Natural killer cell treated with Interleukin-12 subunit alpha and Interleukin-12 subunit beta and Interleukin-15 and Interleukin-18, amount 100 ng/mL, for 72 hours (primary cell): ENCODE data around the gene TERB1. TPM values are rescaled to one million over a fixed set of nuclear protein-coding genes. Genes with fewer than 3 reads are reported as not detected.

ENCODE experiments used
- ATAC-seq, 2 donors: fragments of 150-1000 bp; cut with Tn5 transposase in 1 of 2; sonication (Bioruptor Pico), chemical (Tn5 transposase) in 1 of 2; 2 replicates each; pipeline ENCODE4 v1.10.0; 2021
- DNase-seq: peaks from one replicate; pipeline ENCODE4 v3.0.0; 2022; ENCODE audit warnings: low spot score
- H3K27ac Mint-ChIP-seq, 2 donors: 1 replicate in 1 of 2; 2 replicates in 1 of 2; pipeline ENCODE4 v1.8.0; 2022; ENCODE audit warnings: mixed read lengths in 2 of 2, mild to moderate bottlenecking in 1 of 2, moderate library complexity in 1 of 2
- H3K27me3 Mint-ChIP-seq, 2 donors: 1 replicate in 1 of 2; 2 replicates in 1 of 2; pipeline ENCODE4 v1.8.0; 2022; ENCODE audit warnings: mixed read lengths in 2 of 2
- H3K36me3 Mint-ChIP-seq: one replicate; pipeline ENCODE4 v1.8.0; 2022; ENCODE audit warnings: mixed read lengths
- H3K4me1 Mint-ChIP-seq, 2 donors: 1 replicate in 1 of 2; 2 replicates in 1 of 2; pipeline ENCODE4 v1.8.0; 2022; ENCODE audit warnings: low read depth in 2 of 2, mixed read lengths in 2 of 2, mild to moderate bottlenecking in 1 of 2
- H3K4me3 Mint-ChIP-seq: one replicate; pipeline ENCODE4 v1.8.0; 2022; ENCODE audit warnings: mixed read lengths
- H3K9me3 Mint-ChIP-seq: 2 replicates; pipeline ENCODE4 v1.8.0; 2022; ENCODE audit warnings: mixed read lengths
- total RNA-seq, 2 donors: library from RNA; stranded (reverse); gene quantifications; one replicate each; pipeline ENCODE4 v1.2.3, GENCODE V29; 2022

Gene TERB1, protein sequence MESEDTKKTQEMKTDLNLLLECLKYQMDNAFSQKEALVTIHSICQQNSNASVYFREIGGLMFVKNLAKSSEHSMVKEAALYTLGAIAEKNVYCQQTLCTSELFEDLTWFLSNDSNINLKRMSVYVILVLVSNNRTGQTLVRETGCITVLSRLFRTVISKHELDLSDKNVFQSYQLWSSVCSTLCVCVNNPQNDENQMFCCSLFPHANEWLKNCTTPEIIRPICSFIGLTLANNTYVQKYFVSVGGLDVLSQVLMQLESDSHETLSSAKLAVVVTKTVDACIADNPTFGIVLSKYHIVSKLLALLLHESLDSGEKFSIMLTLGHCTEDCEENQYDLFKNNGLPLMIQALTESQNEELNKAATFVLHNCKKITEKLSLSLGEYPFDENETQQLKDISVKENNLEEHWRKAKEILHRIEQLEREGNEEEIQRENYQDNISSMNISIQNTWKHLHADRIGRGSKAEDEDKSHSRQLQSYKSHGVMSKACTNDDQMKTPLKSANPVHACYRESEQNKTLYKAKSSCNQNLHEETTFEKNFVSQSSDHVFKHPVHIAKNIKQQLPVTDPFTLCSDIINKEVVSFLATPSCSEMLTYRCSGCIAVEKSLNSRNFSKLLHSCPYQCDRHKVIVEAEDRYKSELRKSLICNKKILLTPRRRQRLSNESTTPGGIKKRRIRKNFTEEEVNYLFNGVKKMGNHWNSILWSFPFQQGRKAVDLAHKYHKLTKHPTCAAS
- total RNA-seq, result under 1 TPM; 0.38 to 0.64 TPM

DNA sequence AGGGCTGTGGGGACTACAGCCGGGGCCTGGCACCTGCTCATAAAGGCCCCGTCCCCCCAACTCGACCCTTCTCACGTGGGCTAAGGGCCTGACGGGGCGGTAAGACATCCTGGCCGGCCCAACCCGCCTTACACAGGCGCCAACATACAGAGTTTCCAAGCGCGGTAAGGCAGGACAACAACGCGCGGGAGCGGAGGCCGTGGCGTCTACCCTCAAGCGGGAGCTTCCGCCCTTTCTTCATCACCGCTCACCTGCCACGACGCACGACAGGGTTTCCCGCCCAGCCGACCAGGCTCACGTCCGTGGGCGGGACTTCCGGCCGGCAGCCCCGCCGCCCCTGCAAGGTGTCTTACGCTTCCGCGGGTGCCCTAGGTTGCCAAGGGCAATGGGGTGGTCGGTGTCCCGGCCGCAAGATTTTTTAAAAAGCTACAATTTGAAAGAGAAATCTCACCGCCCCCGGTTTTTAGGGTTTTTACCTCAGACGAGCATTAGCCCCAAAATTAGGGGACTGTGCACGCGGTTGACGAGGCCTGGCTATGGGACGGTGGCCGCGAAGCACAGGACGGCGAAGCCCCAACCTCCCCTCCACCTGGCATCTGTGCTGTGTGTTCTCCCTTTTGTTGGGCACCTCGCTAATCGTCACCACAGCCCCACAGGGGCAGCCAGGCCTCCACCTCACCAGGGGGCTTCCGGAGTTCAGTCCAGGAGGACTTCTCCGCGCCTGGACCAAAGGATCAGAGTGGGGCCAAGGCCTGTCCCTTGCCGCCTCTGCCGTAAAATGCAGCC, at the start of gene TERB1:
TSS of gene TERB1 (minus strand) at position 265 of the 786 bp plus-strand sequence. CDS start 4,786 bp downstream, outside the sequence.
- DNase-seq (no peak), ATAC-seq (peak in 1 of 2 donors; percentile 9)
- no peaks in the 10 kb centered on the region for H3K27me3 Mint-ChIP-seq
- H3K36me3 Mint-ChIP-seq, result peaks cover 22% of the 10 kb centered on the region
- H3K4me1 Mint-ChIP-seq, result no peaks in the 10 kb centered on the region
- H3K27ac Mint-ChIP-seq, result no peak within 1 kb of the TSS
- no peak within 1 kb of the TSS for H3K4me3 Mint-ChIP-seq
- no peaks in the 10 kb centered on the region for H3K9me3 Mint-ChIP-seq

DNA sequence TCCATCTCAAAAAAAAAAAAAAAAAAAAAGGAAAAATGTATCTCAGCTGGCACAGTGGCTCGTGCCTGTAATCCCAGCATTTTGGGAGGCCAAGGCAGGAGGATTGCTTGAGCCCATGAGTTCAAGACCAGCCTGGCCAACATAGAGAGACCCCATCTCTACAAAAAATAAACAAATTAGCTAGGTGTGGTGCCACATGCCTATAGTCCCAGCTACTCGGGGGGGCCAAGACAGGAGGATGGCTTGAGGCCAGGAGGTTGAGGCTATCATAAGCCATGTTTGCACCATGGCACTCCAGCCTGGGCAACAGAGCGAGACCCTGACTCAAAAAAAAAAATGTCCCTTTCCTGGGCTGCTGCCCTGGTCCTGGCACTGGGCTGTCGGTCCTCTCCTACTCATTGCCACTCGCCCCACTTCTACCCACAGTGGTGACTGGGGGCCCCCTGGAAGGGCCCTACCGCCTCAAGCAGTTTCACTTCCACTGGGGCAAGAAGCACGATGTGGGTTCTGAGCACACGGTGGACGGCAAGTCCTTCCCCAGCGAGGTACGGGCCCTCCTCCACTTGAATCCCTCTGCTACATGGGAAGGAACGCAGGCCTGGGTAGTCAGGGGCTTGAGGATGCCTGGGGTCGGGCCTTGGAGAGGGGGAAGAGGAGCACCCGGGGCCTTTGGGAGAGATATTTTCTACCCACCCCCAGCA, 48.9 kb upstream of the TERB1 start:
- Mint-ChIP-seq H3K27ac (no peak overlapping the region), H3K9me3 (no peaks in the 10 kb centered on the region), H3K36me3 (no peaks in the 10 kb centered on the region), H3K4me3 (no peak overlapping the region), H3K4me1 (peaks cover 2 to 4% of the 10 kb centered on the region in 2 donors), H3K27me3 (peaks cover 11 to 12% of the 10 kb centered on the region in 2 donors)
- ATAC-seq (no peak), DNase-seq (no peak)

DNA sequence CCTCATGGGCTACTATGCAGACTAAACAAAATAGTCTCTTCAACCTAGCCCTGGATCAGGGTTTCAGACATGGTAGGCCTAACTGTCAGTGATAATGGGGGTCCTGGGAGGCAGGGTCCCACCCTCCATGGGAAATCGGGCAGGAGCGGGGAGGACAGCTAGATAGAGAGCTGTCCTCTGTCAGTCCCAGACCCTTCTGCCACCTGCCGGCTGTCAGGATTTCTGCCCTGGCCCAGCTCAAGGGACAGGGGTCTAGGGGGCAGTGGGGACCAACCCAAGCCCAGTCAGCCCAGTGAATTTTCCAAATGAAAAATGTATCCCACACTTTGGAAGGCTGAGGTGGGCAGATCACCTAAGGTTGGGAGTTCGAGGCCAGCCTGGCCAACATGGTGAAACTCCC, 48.2 kb upstream of the TERB1 start:
- Mint-ChIP-seq H3K27ac (no peak overlapping the region), H3K4me1 (peaks cover 2 to 4% of the 10 kb centered on the region in 2 donors), H3K27me3 (peaks cover 12 to 14% of the 10 kb centered on the region in 2 donors), H3K4me3 (no peak overlapping the region), H3K36me3 (no peaks in the 10 kb centered on the region), H3K9me3 (no peaks in the 10 kb centered on the region)
- no peak for ATAC-seq
- no peak for DNase-seq

DNA sequence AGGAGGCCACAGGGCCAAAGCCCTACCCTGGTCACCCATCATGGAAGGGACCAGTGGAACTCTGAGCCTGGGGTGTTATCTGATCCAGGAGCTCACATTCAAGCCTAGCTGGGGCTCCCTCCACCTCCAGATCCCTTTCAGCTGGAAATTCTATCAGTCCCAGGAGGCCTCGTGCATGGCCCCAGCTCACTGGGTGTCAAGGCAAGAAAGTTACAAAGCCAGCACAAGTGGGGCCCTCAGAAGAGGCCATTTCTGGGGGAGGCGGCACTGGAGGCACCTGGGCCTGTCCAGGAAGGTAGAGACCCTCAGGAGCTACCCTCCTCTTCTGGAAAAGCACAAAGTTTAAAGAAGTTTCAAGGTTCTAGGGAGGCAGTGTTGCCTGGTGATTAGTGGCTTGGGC, 47.6 kb upstream of the TERB1 start:
- Mint-ChIP-seq H3K27me3 (peaks cover 12 to 14% of the 10 kb centered on the region in 2 donors), H3K36me3 (no peaks in the 10 kb centered on the region), H3K27ac (no peak overlapping the region), H3K4me3 (no peak overlapping the region), H3K9me3 (no peaks in the 10 kb centered on the region), H3K4me1 (peaks cover 3 to 4% of the 10 kb centered on the region in 2 donors)
- DNase-seq, result no peak
- ATAC-seq, result no peak

DNA sequence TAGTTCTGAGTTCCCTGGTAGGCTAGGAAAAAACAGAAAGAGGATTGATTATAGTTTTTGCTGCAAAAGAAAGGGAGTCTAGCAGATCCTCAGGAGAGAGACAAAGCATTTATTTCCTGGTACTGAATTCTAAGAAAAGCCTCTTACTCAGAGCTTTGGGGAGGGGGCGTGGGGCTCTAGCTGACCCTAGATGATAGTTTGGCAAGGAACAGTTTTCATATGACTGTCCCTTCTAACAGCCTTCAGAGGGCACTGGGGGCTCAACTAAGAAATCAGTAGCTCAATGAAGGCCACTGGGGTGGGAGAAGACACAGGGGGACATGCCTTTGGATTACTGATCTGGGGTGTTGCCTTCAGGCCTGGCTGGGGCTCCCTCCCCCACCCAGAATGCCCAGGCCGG, 46.8 kb upstream of the TERB1 start:
- Mint-ChIP-seq H3K4me1 (peaks cover 4 to 6% of the 10 kb centered on the region in 2 donors), H3K27ac (no peak overlapping the region), H3K9me3 (no peaks in the 10 kb centered on the region), H3K36me3 (no peaks in the 10 kb centered on the region), H3K4me3 (no peak overlapping the region), H3K27me3 (peaks cover 21 to 23% of the 10 kb centered on the region in 2 donors)
- ATAC-seq (no peak), DNase-seq (no peak)

DNA sequence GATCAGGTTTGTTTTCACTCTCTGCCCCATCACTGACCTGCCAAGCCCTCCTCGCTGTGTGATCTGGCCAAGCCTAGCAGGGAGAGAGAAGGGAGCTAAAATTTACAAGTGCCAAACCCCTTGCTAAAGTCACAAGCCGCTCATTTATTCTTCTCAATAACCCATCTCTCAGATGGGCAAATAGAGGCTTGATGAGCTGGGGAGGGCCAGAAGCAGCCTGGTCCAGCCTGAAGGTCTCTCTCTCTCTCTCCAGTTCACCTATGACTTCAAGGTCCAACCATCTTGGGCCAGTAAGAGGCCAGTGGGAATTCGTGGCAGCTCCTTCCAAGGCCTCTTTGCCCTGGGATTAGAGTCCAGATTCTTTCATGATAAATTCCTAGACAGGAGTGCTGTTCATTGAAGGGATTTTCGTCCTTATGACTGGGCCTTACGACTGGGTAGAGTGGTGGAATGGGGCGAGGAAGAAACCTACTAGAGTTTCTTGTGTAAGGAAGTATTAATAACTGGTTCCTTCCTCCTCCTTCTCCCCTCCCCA, 46.2 kb upstream of the TERB1 start:
- peaks cover 23 to 25% of the 10 kb centered on the region in 2 donors for H3K27me3 Mint-ChIP-seq
- no peak overlapping the region for H3K4me3 Mint-ChIP-seq
- H3K36me3 Mint-ChIP-seq, result no peaks in the 10 kb centered on the region
- peaks cover 4 to 6% of the 10 kb centered on the region in 2 donors for H3K4me1 Mint-ChIP-seq
- no peaks in the 10 kb centered on the region for H3K9me3 Mint-ChIP-seq
- no peak for DNase-seq
- ATAC-seq, result no peak
- no peak overlapping the region for H3K27ac Mint-ChIP-seq

DNA sequence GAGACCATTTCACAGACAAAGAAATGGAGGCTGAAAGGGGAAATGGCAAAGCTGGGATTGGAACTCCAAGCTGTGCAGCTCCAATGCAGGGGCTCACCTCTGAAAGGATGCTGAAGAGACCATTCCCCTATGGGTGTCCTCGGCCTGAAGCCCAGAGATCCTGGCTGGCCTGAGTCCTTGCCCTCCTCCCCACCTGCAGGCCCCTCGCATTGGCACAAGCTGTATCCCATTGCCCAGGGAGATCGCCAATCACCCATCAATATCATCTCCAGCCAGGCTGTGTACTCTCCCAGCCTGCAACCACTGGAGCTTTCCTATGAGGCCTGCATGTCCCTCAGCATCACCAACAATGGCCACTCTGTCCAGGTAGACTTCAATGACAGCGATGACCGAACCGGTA, 45.4 kb upstream of the TERB1 start:
- Mint-ChIP-seq H3K27me3 (peaks cover 23 to 28% of the 10 kb centered on the region in 2 donors), H3K27ac (no peak overlapping the region), H3K9me3 (no peaks in the 10 kb centered on the region), H3K4me1 (peaks cover 4 to 6% of the 10 kb centered on the region in 2 donors), H3K4me3 (no peak overlapping the region), H3K36me3 (no peaks in the 10 kb centered on the region)
- DNase-seq (no peak), ATAC-seq (no peak)

DNA sequence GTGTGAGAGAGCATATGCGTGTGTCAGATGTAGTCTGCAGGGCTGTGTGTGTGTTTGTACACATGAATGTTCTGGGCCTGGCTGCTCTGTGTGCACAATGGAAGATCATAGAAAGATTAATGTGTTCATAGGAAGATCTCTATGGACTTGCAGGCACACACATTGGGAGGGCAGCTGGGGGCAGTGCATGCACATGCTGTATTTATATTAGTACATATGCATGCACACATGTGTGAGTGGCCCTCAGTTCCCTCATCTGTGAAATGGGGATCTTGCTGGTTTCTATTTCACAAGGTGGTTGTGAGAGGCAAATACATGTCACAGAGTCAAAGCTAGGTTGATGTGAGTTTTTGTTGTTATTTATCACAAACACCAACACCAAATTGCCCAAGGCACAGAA, 44.9 kb upstream of the TERB1 start:
- H3K27me3 Mint-ChIP-seq, result peaks cover 23 to 28% of the 10 kb centered on the region in 2 donors
- H3K4me1 Mint-ChIP-seq, result peaks cover 4 to 6% of the 10 kb centered on the region in 2 donors
- H3K36me3 Mint-ChIP-seq, result no peaks in the 10 kb centered on the region
- no peak overlapping the region for H3K27ac Mint-ChIP-seq
- DNase-seq (no peak), ATAC-seq (no peak)
- no peaks in the 10 kb centered on the region for H3K9me3 Mint-ChIP-seq
- H3K4me3 Mint-ChIP-seq, result no peak overlapping the region

DNA sequence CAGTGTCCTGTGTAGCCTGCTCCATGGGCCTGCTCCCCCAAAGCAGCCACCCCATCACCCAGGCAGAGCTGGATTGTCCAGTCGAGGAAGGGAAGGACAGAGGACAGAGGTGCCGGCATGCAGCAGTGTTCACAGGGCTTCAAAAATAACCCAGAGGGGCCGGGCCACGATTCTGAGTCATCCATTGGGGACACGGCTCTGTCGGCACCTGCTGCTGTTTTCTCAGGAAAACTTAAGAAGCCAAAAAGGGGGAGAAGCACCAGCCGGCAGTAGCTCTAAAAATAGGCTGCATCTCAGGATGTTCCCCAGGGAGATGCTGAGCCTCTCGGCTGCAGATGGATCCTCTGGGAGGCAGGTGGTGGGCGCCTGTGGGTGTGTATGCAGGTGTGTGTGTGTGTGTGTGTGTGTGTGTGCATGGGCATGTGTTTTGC, 44.4 kb upstream of the TERB1 start:
- H3K4me1 Mint-ChIP-seq, result peaks cover 4 to 6% of the 10 kb centered on the region in 2 donors
- no peaks in the 10 kb centered on the region for H3K9me3 Mint-ChIP-seq
- DNase-seq (no peak), ATAC-seq (no peak)
- peaks cover 23 to 28% of the 10 kb centered on the region in 2 donors for H3K27me3 Mint-ChIP-seq
- H3K4me3 Mint-ChIP-seq, result no peak overlapping the region
- no peak overlapping the region for H3K27ac Mint-ChIP-seq
- H3K36me3 Mint-ChIP-seq, result no peaks in the 10 kb centered on the region

DNA sequence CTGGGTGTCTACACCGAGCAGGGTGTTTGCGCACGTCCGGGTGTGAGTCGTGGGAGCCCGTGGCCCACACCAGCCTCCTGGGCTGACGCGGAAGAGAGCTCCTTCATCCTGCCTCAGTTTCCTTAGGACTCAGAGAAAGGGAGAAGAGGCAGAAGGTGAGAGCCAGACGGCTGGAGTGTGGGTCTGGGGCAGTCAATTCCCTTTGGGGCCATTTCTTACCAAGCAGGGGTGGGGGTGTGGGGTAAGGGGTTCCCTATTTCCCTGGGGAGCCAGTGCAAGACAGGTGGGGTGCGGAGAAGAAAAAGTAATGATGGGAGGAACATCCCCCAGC, 43.7 kb upstream of the TERB1 start:
- Mint-ChIP-seq H3K4me1 (peaks cover 4 to 6% of the 10 kb centered on the region in 2 donors), H3K36me3 (no peaks in the 10 kb centered on the region), H3K27me3 (peaks cover 23 to 28% of the 10 kb centered on the region in 2 donors), H3K9me3 (no peaks in the 10 kb centered on the region), H3K4me3 (no peak overlapping the region), H3K27ac (no peak overlapping the region)
- DNase-seq (no peak), ATAC-seq (no peak)

DNA sequence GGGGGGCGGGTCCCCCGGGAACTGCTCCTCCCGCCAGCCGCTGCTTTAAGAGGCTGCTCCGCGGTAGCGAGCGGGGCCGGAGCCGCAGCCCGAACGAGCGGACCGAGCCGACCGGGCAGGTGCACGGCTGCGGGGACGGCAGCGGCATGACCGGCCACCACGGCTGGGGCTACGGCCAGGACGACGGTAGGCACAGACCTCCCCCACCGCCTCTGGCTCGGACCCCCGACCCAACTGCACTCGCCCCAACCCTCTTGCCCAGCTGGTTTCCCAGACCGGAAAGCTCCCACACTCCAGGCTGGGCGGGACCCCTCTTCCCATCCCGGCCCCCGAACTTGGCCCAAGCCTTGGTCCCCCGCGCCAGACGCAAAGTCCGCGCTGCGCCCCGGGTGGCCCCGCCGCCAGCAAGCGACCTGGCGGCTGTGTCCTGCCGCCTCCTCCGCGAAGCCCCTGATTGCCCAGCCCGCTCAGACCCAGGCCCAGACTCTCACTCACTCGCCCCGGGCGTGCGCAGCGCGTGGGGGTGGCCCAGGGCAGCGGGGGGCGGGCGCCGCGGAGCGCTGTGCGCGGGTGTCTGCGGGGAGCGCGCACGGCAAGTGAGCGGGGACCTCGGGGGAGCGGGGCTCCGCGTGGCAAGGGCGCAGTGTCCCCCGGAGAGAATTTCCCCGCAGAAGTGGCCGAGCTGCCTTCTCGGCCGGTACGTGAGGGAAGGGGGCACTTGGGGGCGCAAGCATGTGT, 43.1 kb upstream of the TERB1 start, which contains the start of gene CA7:
TSS of gene CA7 (plus strand) at position 73 of the 738 bp plus-strand sequence. CDS start at position 147, 74 bp downstream.
- Mint-ChIP-seq H3K36me3 (no peaks in the 10 kb centered on the region), H3K9me3 (no peaks in the 10 kb centered on the region), H3K4me1 (peaks cover 4 to 6% of the 10 kb centered on the region in 2 donors), H3K4me3 (peak within 1 kb of the TSS; percentile 34), H3K27me3 (peaks cover 23 to 28% of the 10 kb centered on the region in 2 donors), H3K27ac (no peak within 1 kb of the TSS)
- no peak for DNase-seq
- ATAC-seq, result peak in 1 of 2 donors; percentile 25

DNA sequence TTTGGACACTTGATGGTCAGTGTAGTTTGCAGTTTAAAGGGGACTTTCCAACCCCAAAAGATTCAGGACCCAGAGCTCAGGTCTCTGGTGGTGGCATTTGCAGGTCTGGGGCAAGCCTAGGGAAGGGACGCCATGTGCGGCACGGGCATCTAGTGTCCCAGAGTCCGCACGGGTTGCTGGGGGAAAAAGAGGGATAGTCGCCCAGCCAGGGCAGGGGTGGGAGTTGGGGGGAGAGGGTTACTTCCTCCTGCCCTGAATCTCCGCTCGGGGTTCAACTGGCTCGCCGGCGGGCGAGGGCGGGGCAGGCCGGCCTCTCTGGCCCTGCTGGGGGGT, 42.6 kb upstream of the TERB1 start:
- no peak overlapping the region for H3K27ac Mint-ChIP-seq
- H3K27me3 Mint-ChIP-seq, result peaks cover 23 to 30% of the 10 kb centered on the region in 2 donors
- no peaks in the 10 kb centered on the region for H3K9me3 Mint-ChIP-seq
- no peak for ATAC-seq
- H3K4me1 Mint-ChIP-seq, result peaks cover 4 to 6% of the 10 kb centered on the region in 2 donors
- no peaks in the 10 kb centered on the region for H3K36me3 Mint-ChIP-seq
- DNase-seq, result no peak
- peak overlapping the region; percentile 34 for H3K4me3 Mint-ChIP-seq
